Thoracic aorta (tissue), 2 donors: ENCODE data around the gene CSE1L. TPM values are rescaled to one million over a fixed set of nuclear protein-coding genes. Genes with fewer than 3 reads are reported as not detected.

Source experiments
- ATAC-seq: fragments of 150-250 bp; one replicate; pipeline ENCODE4 v1.8.0; 2017; ENCODE audit warnings: low read depth; ENCODE audit not compliant: insufficient number of reproducible peaks, low FRiP score
- DNase-seq: peaks from one replicate; pipeline ENCODE4 v3.0.0-alpha.2; 2020; ENCODE audit warnings: low spot score
- H3K27ac ChIP-seq, 2 donors: fragments of 200-600 bp; sonication (generic); 1 replicate in 1 of 2; 2 replicates in 1 of 2; pipeline ENCODE4 v1.5.1; 2016; ENCODE audit warnings: mild to moderate bottlenecking in 2 of 2, moderate library complexity in 2 of 2
- H3K27me3 ChIP-seq: fragments of 200-600 bp; sonication (generic); replicated peaks from 2 replicates; pipeline ENCODE4 v1.6.0; 2016; ENCODE audit warnings: mild to moderate bottlenecking; ENCODE audit not compliant: insufficient read depth
- H3K36me3 ChIP-seq: fragments of 200-600 bp; sonication (generic); one replicate; pipeline ENCODE4 v1.5.1; 2016
- H3K4me1 ChIP-seq, 2 donors: fragments of 200-600 bp; sonication (generic); 1 replicate in 1 of 2; 2 replicates in 1 of 2; pipeline versions ENCODE4 v1.5.1 to v1.6.0; 2016; ENCODE audit warnings: low read depth in 2 of 2, mild to moderate bottlenecking in 1 of 2; ENCODE audit not compliant: control insufficient read depth in 1 of 2
- H3K4me3 ChIP-seq: fragments of 200-600 bp; sonication (generic); 2 replicates; pipeline ENCODE4 v1.5.1; 2016; ENCODE audit warnings: mild to moderate bottlenecking
- H3K9me3 ChIP-seq: fragments of 200-600 bp; sonication (generic); 2 replicates; pipeline ENCODE4 v1.5.1; 2016
- CTCF ChIP-seq: fragments of 200-600 bp; sonication (generic); IDR thresholded peaks from one replicate; pipeline ENCODE4 v1.5.1; 2019; ENCODE audit warnings: antibody characterized with exemption
- total RNA-seq, 2 donors: library from RNA; depleted of rRNA; stranded (reverse); fragments of >200 nt; gene quantifications; one replicate each; pipeline versions ENCODE4 v1.1.0 to v1.2.3, GENCODE V29; 2016

The CSE1L gene
- total RNA-seq, 2 donors from 2014 or later: 24.6 to 31.3 TPM

GRCh38 chr20:49112596-49113274 lies 66.6 kb downstream of the CSE1L start:
- H3K9me3 ChIP-seq: no peaks in the 10 kb centered on the region
- TF ChIP-seq CTCF: no peak
- H3K4me1 ChIP-seq: no peaks in the 10 kb centered on the region
- ATAC-seq (no peak), DNase-seq (no peak)
- H3K36me3 ChIP-seq: peaks cover 33% of the 10 kb centered on the region
- H3K27me3 ChIP-seq: no peaks in the 10 kb centered on the region
- no peak overlapping the region for H3K27ac ChIP-seq
- H3K4me3 ChIP-seq: no peak overlapping the region

- DNase-seq (no peak), ATAC-seq (no peak)
- Histone ChIP-seq H3K27ac (no peak overlapping the region), H3K4me1 (no peaks in the 10 kb centered on the region), H3K9me3 (no peaks in the 10 kb centered on the region), H3K27me3 (no peaks in the 10 kb centered on the region), H3K4me3 (no peak overlapping the region), H3K36me3 (peaks cover 51% of the 10 kb centered on the region)
- TF ChIP-seq CTCF: no peak
These were observed 69.5 kb downstream of the CSE1L start for GRCh38 chr20:49115564-49115963.

- Histone ChIP-seq H3K27me3 (no peaks in the 10 kb centered on the region), H3K4me3 (no peak overlapping the region), H3K36me3 (peaks cover 60% of the 10 kb centered on the region), H3K9me3 (no peaks in the 10 kb centered on the region), H3K4me1 (no peaks in the 10 kb centered on the region), H3K27ac (no peak overlapping the region)
- TF ChIP-seq CTCF: no peak
- ATAC-seq: no peak
- no peak for DNase-seq
These were observed 72.2 kb downstream of the CSE1L start for GRCh38 chr20:49118307-49118706.

- no peak for DNase-seq
- no peak for ATAC-seq
- Histone ChIP-seq H3K27me3 (no peaks in the 10 kb centered on the region), H3K9me3 (no peaks in the 10 kb centered on the region), H3K4me3 (no peak overlapping the region), H3K27ac (no peak overlapping the region), H3K4me1 (no peaks in the 10 kb centered on the region), H3K36me3 (peaks cover 59% of the 10 kb centered on the region)
- no peak for TF ChIP-seq CTCF
These were observed 73.9 kb downstream of the CSE1L start for GRCh38 chr20:49119988-49120387.

GRCh38 chr20:49122920-49123319 lies 76.8 kb downstream of the CSE1L start:
- Histone ChIP-seq H3K4me1 (no peaks in the 10 kb centered on the region), H3K9me3 (no peaks in the 10 kb centered on the region), H3K27me3 (no peaks in the 10 kb centered on the region), H3K4me3 (no peak overlapping the region), H3K36me3 (peaks cover 37% of the 10 kb centered on the region), H3K27ac (no peak overlapping the region)
- TF ChIP-seq CTCF: no peak
- DNase-seq (no peak), ATAC-seq (no peak)
